Heart left ventricle (tissue), 13 donors: ENCODE measurements around the gene ZNF100.

Source experiments
- POLR2A ChIP-seq, 2 donors: fragments of 450-650 bp; IDR thresholded peaks; one replicate each; pipeline ENCODE4 v1.6.1; 2017; ENCODE audit warnings: antibody characterized with exemption in 2 of 2, mild to moderate bottlenecking in 2 of 2, moderate library complexity in 2 of 2
- TF ChIP-seq, protein P1 (sequence below), 12 donors: fragments of 200-600 bp; sonication (generic) in 4 of 12; IDR thresholded peaks; one replicate each; pipeline versions ENCODE4 v1.5.0 to v1.8.0; 2018 to 2022; ENCODE audit warnings: antibody characterized with exemption in 12 of 12, mild to moderate bottlenecking in 5 of 12
- donor health status: ischemic (EF 13 %, LVEDD 7.1; RV severe dilation, severe dysfunction).
- donor health status: DM: no; HTN: yes; CAD: no.
- donor health status: DM: no; HTN: no; CAD: no.
- donor health status: ischemic (EF 25% LVEDD 6.9; RV normal size, moderate dysfunction).
- donor health status: ischemic (EF 25% LVEDD 5.7; RV mildly dilated, moderate dysfunction).
- donor health status: ischemic (EF 35%, LVEDD 5.7; RV mildly dilated, moderate dysfunction).
- donor health status: nonischemic (EF 11% LVEDD 7.7; RV severe dilation, severe dysfunction).
- donor health status: DM: yes; HTN: yes; CAD: no.
- donor health status: PGD.
- donor health status: ischemic (EF 29% LVEDD 5.4; RV normal size, mild dysfunction).
- donor health status: nonischemic (EF 23%, LVEDD 6.1; RV moderate dilation, normal function).

DNA sequence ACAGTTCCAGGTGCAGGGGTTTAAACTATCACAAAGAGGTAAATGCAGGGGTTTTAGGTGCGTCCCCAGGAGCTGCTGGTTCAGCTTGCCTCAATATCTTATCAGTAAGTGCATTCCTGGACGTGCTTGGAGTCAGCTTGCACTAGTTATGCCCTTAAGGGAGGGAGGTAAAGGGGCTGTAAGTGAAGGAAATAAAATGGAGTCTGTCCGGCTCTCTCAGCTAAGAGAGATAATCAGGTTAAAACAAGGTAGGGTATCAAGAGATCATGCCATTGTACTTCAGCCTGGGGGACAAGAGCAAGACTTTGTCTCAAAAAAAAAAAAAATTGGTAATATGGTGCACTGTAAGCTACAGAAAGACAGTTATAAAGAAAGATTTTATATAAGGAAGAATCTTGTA lies 69.7 kb downstream of the ZNF100 start:
- TF ChIP-seq, protein P1, sequence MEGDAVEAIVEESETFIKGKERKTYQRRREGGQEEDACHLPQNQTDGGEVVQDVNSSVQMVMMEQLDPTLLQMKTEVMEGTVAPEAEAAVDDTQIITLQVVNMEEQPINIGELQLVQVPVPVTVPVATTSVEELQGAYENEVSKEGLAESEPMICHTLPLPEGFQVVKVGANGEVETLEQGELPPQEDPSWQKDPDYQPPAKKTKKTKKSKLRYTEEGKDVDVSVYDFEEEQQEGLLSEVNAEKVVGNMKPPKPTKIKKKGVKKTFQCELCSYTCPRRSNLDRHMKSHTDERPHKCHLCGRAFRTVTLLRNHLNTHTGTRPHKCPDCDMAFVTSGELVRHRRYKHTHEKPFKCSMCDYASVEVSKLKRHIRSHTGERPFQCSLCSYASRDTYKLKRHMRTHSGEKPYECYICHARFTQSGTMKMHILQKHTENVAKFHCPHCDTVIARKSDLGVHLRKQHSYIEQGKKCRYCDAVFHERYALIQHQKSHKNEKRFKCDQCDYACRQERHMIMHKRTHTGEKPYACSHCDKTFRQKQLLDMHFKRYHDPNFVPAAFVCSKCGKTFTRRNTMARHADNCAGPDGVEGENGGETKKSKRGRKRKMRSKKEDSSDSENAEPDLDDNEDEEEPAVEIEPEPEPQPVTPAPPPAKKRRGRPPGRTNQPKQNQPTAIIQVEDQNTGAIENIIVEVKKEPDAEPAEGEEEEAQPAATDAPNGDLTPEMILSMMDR (IDR thresholded peaks at IDR 0.05), result no peak
- no peak for TF ChIP-seq POLR2A (IDR thresholded peaks at IDR 0.05)
